HepG2 (cell line): ENCODE data around the gene OTX1. TPM values are rescaled to one million over a fixed set of nuclear protein-coding genes. Genes with fewer than 3 reads are reported as not detected.
A peak's percentile ranks its signal among the peaks of the same experiment; 100 is the strongest.

Experiments
- BRD4 ChIP-seq: sonication (generic); formaldehyde crosslinking; IDR thresholded peaks from 2 replicates; pipeline ENCODE4 v1.4.0; 2020; ENCODE audit warnings: missing genetic modification reagents
- ETV6 ChIP-seq: sonication (generic); formaldehyde crosslinking; conservative IDR thresholded peaks from 2 replicates; pipeline ENCODE4 v1.4.0; 2020; ENCODE audit warnings: missing genetic modification reagents
- GABPA ChIP-seq, 2 experiments: IDR thresholded peaks; 2 replicates each; pipeline ENCODE4 v1.6.1; 2011 to 2016; ENCODE audit warnings: low read depth in 2 of 2, low read length in 1 of 2, missing biosample characterization in 1 of 2, missing genetic modification characterization in 1 of 2
- MIXL1 ChIP-seq: IDR thresholded peaks from 2 replicates; pipeline ENCODE4 v1.6.1; 2016
- MYNN ChIP-seq: sonication (generic); formaldehyde crosslinking; IDR thresholded peaks from 2 replicates; pipeline ENCODE4 v1.4.0; 2020; ENCODE audit warnings: mild to moderate bottlenecking, low read depth, missing genetic modification reagents
- NFIC ChIP-seq: IDR thresholded peaks from 2 replicates; pipeline ENCODE4 v1.6.1; 2012; ENCODE audit warnings: mild to moderate bottlenecking, low read length, inconsistent platforms
- SNAPC2 ChIP-seq: sonication (generic); formaldehyde crosslinking; IDR thresholded peaks from 2 replicates; pipeline ENCODE4 v1.8.1; 2022; ENCODE audit warnings: mild to moderate bottlenecking, missing genetic modification reagents
- ZFP36L1 ChIP-seq: sonication (generic); formaldehyde crosslinking; IDR thresholded peaks from 2 replicates; pipeline ENCODE4 v1.8.0; 2022; ENCODE audit warnings: mild to moderate bottlenecking, missing genetic modification reagents, moderate library complexity
- ZFP37 ChIP-seq: sonication (generic); formaldehyde crosslinking; IDR thresholded peaks from 2 replicates; pipeline ENCODE4 v1.4.0; 2020; ENCODE audit warnings: missing genetic modification reagents, borderline replicate concordance
- ZNF20 ChIP-seq: sonication (generic); formaldehyde crosslinking; IDR thresholded peaks from 2 replicates; pipeline ENCODE4 v1.4.0; 2020; ENCODE audit warnings: mild to moderate bottlenecking, moderate library complexity, missing genetic modification reagents
- ZNF235 ChIP-seq: sonication (generic); formaldehyde crosslinking; IDR thresholded peaks from 2 replicates; pipeline ENCODE4 v1.8.1; 2023; ENCODE audit warnings: mild to moderate bottlenecking, missing genetic modification reagents, borderline replicate concordance
- ZNF331 ChIP-seq: sonication (generic); formaldehyde crosslinking; IDR thresholded peaks from 2 replicates; pipeline ENCODE4 v1.4.0; 2020; ENCODE audit warnings: missing genetic modification reagents
- ZNF354B ChIP-seq: sonication (generic); formaldehyde crosslinking; IDR thresholded peaks from 2 replicates; pipeline ENCODE4 v1.8.0; 2022; ENCODE audit warnings: mild to moderate bottlenecking, missing genetic modification reagents
- ZNF484 ChIP-seq: sonication (generic); formaldehyde crosslinking; IDR thresholded peaks from 2 replicates; pipeline ENCODE4 v1.5.1; 2020; ENCODE audit warnings: mild to moderate bottlenecking, low read depth, missing genetic modification reagents, borderline replicate concordance
- ZNF782 ChIP-seq: sonication (generic); formaldehyde crosslinking; IDR thresholded peaks from 2 replicates; pipeline ENCODE4 v1.4.0; 2020; ENCODE audit warnings: missing genetic modification reagents, mild to moderate bottlenecking, borderline replicate concordance
- ZNF878 ChIP-seq: sonication (generic); formaldehyde crosslinking; IDR thresholded peaks from 2 replicates; pipeline ENCODE4 v1.8.1; 2023; ENCODE audit warnings: mild to moderate bottlenecking, missing genetic modification reagents, moderate library complexity
- polyA plus RNA-seq, 8 experiments: library from polyadenylated mRNA; depleted of rRNA in 3 of 8; stranded (reverse) in 7 of 8; unstranded in 1 of 8; fragments of >200 nt; fragmentation: Illumina TruSeq in 4 of 8; extraction: Trizol in 4 of 8; gene quantifications; 2 replicates each; pipeline versions ENCODE4 v1.2.1 to v1.2.3, GENCODE V29; 2011 to 2016; ENCODE audit warnings: low read depth in 4 of 8, missing spikeins in 1 of 8, mixed read lengths in 1 of 8; ENCODE audit not compliant: insufficient read depth in 1 of 8
- total RNA-seq, 5 experiments: library from RNA; depleted of rRNA; stranded (reverse); fragments of >200 nt; fragmentation: Illumina TruSeq; extraction: Trizol; gene quantifications; 2 replicates each; pipeline ENCODE4 v1.2.3, GENCODE V29; 2016; ENCODE audit warnings: low read depth in 1 of 5
- TF ChIP-seq, protein P1 (sequence below): sonication (generic); formaldehyde crosslinking; IDR thresholded peaks from one replicate; pipeline ENCODE4 v1.5.1; 2020; ENCODE audit warnings: mild to moderate bottlenecking, missing genetic modification reagents; ENCODE audit errors: not compliant biosample characterization
- TF ChIP-seq, protein P2 (sequence below): sonication (generic); formaldehyde crosslinking; IDR thresholded peaks from 2 replicates; pipeline ENCODE4 v1.4.0; 2020; ENCODE audit warnings: missing genetic modification reagents
- TF ChIP-seq, protein P3 (sequence below): sonication (generic); formaldehyde crosslinking; IDR thresholded peaks from 2 replicates; pipeline ENCODE4 v1.8.0; 2022; ENCODE audit warnings: low read depth, missing genetic modification reagents

The OTX1 gene
- total and polyA plus RNA-seq, 2 of the 13 experiments (the other 11 are each of a cell fraction or from before 2014, with no cell fraction given) = 1.0 to 5.0 TPM

DNA sequence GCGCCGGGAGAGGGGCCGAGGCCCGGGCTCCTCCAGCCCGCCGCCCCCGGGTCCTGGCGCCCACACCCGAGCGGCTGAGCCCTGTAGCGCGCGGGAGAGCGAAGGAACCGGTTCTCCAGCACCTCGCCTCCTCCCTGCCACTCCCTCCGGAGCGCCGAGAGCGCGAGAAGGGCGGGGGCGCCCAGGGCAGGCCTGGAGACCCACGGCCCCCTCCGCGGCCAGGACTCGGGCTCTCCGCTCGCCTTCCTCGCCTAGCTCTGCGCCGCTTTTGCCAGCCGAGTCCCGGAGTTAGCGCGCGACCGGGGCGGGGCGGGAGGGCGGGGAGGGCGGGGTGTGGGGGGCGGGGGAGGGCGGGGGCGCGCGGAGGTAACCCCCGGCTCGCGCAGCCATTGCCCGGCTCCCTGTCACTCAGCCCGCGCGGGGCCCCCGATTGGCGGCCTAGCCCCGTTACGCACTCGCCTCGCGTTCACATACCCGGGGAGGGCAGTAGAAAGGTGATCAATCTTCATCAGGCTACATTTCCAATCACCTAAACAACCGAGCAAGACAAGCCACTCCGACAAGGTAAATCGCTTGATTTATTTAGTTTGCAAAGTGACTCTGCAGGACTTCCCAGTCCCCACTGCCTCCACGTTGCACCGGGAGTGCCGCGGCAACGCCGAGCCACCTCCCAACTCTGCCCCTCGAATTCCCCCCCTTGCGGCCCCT lies at the start of gene OTX1 (continued):
- TF ChIP-seq GABPA (IDR thresholded peaks at IDR 0.05; ENCODE audit: low read depth, low read length) = no peak
- no peak for TF ChIP-seq GABPA (CRISPR knock-in tag; IDR thresholded peaks at IDR 0.05; ENCODE audit: low read depth)
- TF ChIP-seq ZNF782 (CRISPR knock-in tag) = no peak
- peak; percentile 70 for TF ChIP-seq ETV6 (CRISPR knock-in tag)
- TF ChIP-seq ZFP36L1 (CRISPR knock-in tag) = no peak
- TF ChIP-seq, protein P1, sequence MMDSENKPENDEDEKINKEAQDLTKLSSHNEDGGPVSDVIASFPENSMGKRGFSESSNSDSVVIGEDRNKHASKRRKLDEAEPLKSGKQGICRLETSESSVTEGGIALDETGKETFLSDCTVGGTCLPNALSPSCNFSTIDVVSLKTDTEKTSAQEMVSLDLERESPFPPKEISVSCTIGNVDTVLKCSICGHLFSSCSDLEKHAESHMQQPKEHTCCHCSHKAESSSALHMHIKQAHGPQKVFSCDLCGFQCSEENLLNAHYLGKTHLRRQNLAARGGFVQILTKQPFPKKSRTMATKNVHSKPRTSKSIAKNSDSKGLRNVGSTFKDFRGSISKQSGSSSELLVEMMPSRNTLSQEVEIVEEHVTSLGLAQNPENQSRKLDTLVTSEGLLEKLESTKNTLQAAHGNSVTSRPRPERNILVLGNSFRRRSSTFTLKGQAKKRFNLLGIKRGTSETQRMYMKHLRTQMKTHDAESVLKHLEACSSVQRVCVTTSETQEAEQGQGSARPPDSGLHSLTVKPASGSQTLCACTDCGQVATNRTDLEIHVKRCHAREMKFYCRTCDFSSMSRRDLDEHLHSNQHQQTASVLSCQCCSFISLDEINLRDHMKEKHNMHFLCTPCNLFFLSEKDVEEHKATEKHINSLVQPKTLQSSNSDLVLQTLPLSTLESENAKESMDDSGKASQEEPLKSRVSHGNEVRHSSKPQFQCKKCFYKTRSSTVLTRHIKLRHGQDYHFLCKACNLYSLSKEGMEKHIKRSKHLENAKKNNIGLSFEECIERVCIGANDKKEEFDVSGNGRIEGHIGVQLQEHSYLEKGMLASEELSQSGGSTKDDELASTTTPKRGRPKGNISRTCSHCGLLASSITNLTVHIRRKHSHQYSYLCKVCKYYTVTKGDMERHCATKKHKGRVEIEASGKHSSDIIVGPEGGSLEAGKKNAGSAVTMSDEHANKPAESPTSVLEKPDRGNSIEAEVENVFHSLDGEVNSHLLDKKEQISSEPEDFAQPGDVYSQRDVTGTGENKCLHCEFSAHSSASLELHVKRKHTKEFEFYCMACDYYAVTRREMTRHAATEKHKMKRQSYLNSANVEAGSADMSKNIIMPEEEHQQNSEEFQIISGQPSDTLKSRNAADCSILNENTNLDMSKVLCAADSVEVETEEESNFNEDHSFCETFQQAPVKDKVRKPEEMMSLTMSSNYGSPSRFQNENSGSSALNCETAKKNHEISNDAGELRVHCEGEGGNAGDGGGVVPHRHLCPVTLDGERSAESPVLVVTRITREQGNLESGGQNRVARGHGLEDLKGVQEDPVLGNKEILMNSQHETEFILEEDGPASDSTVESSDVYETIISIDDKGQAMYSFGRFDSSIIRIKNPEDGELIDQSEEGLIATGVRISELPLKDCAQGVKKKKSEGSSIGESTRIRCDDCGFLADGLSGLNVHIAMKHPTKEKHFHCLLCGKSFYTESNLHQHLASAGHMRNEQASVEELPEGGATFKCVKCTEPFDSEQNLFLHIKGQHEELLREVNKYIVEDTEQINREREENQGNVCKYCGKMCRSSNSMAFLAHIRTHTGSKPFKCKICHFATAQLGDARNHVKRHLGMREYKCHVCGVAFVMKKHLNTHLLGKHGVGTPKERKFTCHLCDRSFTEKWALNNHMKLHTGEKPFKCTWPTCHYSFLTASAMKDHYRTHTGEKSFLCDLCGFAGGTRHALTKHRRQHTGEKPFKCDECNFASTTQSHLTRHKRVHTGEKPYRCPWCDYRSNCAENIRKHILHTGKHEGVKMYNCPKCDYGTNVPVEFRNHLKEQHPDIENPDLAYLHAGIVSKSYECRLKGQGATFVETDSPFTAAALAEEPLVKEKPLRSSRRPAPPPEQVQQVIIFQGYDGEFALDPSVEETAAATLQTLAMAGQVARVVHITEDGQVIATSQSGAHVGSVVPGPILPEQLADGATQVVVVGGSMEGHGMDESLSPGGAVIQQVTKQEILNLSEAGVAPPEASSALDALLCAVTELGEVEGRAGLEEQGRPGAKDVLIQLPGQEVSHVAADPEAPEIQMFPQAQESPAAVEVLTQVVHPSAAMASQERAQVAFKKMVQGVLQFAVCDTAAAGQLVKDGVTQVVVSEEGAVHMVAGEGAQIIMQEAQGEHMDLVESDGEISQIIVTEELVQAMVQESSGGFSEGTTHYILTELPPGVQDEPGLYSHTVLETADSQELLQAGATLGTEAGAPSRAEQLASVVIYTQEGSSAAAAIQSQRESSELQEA (CRISPR knock-in tag) = peak; percentile 1
- no peak for TF ChIP-seq ZNF484 (CRISPR knock-in tag)
- no peak for TF ChIP-seq ZNF20 (CRISPR knock-in tag)
- no peak for TF ChIP-seq SNAPC2 (CRISPR knock-in tag)
- TF ChIP-seq NFIC = peak; percentile 33; the same call in 1 of the 2 replicates
- TF ChIP-seq ZNF331 (CRISPR knock-in tag) = no peak
- TF ChIP-seq, protein P2, sequence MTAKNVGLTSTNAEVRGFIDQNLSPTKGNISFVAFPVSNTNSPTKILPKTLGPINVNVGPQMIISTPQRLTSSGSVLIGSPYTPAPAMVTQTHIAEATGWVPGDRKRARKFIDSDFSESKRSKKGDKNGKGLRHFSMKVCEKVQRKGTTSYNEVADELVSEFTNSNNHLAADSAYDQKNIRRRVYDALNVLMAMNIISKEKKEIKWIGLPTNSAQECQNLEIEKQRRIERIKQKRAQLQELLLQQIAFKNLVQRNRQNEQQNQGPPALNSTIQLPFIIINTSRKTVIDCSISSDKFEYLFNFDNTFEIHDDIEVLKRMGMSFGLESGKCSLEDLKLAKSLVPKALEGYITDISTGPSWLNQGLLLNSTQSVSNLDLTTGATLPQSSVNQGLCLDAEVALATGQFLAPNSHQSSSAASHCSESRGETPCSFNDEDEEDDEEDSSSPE (CRISPR knock-in tag) = no peak
- 0 out of 2 replicates have a peak, but pooled peaks have one; percentile 42 for TF ChIP-seq ZNF354B
- TF ChIP-seq ZNF878 (CRISPR knock-in tag) = no peak
- TF ChIP-seq ZNF235 (CRISPR knock-in tag) = peak; percentile 79; the same call in 1 of the 2 replicates
- TF ChIP-seq, protein P3, sequence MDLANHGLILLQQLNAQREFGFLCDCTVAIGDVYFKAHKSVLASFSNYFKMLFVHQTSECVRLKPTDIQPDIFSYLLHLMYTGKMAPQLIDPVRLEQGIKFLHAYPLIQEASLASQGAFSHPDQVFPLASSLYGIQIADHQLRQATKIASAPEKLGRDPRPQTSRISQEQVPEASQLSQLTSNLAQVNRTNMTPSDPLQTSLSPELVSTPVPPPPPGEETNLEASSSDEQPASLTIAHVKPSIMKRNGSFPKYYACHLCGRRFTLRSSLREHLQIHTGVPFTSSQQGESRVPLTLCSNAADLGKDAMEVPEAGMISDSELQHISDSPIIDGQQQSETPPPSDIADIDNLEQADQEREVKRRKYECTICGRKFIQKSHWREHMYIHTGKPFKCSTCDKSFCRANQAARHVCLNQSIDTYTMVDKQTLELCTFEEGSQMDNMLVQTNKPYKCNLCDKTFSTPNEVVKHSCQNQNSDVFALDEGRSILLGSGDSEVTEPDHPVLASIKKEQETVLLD (CRISPR knock-in tag) = no peak
- TF ChIP-seq MYNN (CRISPR knock-in tag) = no peak; the same call in 1 of the 2 replicates
- no peak for TF ChIP-seq ZFP37 (CRISPR knock-in tag)
- TF ChIP-seq MIXL1 = peak; percentile 75; the same call in 1 of the 2 replicates
- TF ChIP-seq BRD4 (CRISPR knock-in tag) = 0 out of 2 replicates have a peak, but pooled peaks have one; percentile 45
